Gastroesophageal sphincter (tissue), 4 donors: ENCODE measurements around the gene DHX8. TPM values are rescaled to one million over a fixed set of nuclear protein-coding genes. Genes with fewer than 3 reads are reported as not detected.
A peak's percentile ranks its signal among the peaks of the same experiment; 100 is the strongest.

ENCODE experiments used
- ATAC-seq: fragments of 150-250 bp; one replicate; pipeline ENCODE4 v1.9.1; 2016; ENCODE audit warnings: mild to moderate bottlenecking, moderate library complexity
- H3K27ac ChIP-seq, 4 donors: fragments of 200-600 bp; sonication (generic) in 3 of 4; 1 replicate in 3 of 4; 2 replicates in 1 of 4; pipeline ENCODE4 v1.5.1; 2016 to 2019
- H3K27me3 ChIP-seq: fragments of 200-600 bp; sonication (generic); one replicate; pipeline ENCODE4 v1.5.1; 2019
- H3K36me3 ChIP-seq, 2 donors: fragments of 200-600 bp; sonication (generic); one replicate each; pipeline ENCODE4 v1.5.1; 2019; ENCODE audit warnings: control low read depth in 1 of 2
- H3K4me1 ChIP-seq, 3 donors: fragments of 200-600 bp; sonication (generic); 1 replicate in 2 of 3; 2 replicates in 1 of 3; pipeline ENCODE4 v1.5.1; 2016 to 2019; ENCODE audit warnings: control low read depth in 2 of 3
- H3K4me3 ChIP-seq, 2 donors: fragments of 200-600 bp; sonication (generic); one replicate each; pipeline ENCODE4 v1.5.1; 2019; ENCODE audit warnings: mild to moderate bottlenecking in 1 of 2, moderate library complexity in 1 of 2
- H3K9me3 ChIP-seq, 3 donors: fragments of 200-600 bp; sonication (generic); one replicate each; pipeline ENCODE4 v1.5.1; 2017 to 2019; ENCODE audit warnings: control low read depth in 2 of 3
- EP300 ChIP-seq: sonication (generic); formaldehyde crosslinking; IDR thresholded peaks from one replicate; pipeline ENCODE4 v1.6.1; 2017; ENCODE audit warnings: antibody characterized with exemption, mild to moderate bottlenecking
- POLR2A ChIP-seq, 2 donors: fragments of 450-650 bp; IDR thresholded peaks; one replicate each; pipeline ENCODE4 v1.6.1; 2017; ENCODE audit warnings: antibody characterized with exemption in 2 of 2, mild to moderate bottlenecking in 2 of 2, moderate library complexity in 1 of 2
- POLR2AphosphoS5 ChIP-seq: sonication (generic); formaldehyde crosslinking; IDR thresholded peaks from one replicate; pipeline ENCODE4 v1.6.1; 2017; ENCODE audit warnings: antibody characterized with exemption
- WGBS, 2 donors: methylation state at CpG; one replicate each; pipeline ENCODE4 v1.1.5; 2018; ENCODE audit warnings: low coverage in 1 of 2; 5-methylcytosine and 5-hydroxymethylcytosine counted together
- total RNA-seq, 4 donors: library from RNA; depleted of rRNA; stranded (reverse); fragments of >200 nt; gene quantifications; one replicate each; pipeline ENCODE4 v1.1.0, GENCODE V29; 2016
- TF ChIP-seq, protein P1 (sequence below), 4 experiments: fragments of 200-600 bp in 2 of 4; fragments of 450-650 bp in 2 of 4; sonication (generic) in 1 of 4; IDR thresholded peaks; one replicate each; pipeline ENCODE4 v1.5.1; 2017 to 2019; ENCODE audit warnings: antibody characterized with exemption in 4 of 4, mild to moderate bottlenecking in 2 of 4, moderate library complexity in 2 of 4

DHX8 gene
- total RNA-seq, 4 donors from 2014 or later = 29.6 to 40.9 (median 34.1) TPM

DNA sequence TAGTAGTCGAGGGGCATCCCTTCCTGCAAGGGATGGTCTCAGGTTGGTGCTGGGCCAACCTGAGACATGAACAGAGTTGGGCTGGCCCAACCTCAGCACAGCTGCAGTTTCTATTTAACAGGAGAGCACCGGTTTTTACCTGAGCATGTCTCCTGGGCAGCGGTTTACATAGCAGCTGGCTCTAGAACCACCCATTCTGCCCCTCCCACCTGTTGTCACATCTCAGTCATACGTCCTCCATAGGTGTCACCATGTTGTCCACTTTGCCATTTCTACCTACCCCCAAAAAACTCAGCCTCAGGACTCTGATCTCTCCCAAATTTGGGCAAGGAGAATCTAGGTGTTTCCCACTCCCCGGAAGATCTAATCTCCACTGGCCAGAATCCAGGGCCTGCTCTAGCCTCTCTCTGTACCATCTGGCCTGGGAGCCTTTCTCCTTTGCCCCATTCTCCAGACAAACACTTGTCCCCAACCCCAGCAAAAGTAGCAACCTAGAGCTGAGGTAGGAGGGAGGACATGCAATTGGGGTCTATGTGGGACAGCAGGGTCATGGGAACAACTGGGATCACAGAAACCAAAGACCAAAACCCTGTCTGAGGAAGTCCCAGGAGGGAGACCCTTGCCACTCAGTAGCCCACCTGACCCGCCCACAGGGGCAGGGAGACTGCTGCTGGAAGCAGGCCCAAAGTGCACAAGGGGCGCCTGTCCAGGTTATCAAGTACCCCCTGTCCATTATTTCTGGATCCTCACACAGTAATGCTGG lies 43.3 kb downstream of the DHX8 start:
- H3K27me3 ChIP-seq = no peaks in the 10 kb centered on the region
- WGBS, 2 donors = 83 to 95% methylated on average over 3 to 5 of the region's 7 CpGs
- no peak for TF ChIP-seq POLR2A (IDR thresholded peaks at IDR 0.05)
- TF ChIP-seq EP300 = no peak
- TF ChIP-seq, protein P1, sequence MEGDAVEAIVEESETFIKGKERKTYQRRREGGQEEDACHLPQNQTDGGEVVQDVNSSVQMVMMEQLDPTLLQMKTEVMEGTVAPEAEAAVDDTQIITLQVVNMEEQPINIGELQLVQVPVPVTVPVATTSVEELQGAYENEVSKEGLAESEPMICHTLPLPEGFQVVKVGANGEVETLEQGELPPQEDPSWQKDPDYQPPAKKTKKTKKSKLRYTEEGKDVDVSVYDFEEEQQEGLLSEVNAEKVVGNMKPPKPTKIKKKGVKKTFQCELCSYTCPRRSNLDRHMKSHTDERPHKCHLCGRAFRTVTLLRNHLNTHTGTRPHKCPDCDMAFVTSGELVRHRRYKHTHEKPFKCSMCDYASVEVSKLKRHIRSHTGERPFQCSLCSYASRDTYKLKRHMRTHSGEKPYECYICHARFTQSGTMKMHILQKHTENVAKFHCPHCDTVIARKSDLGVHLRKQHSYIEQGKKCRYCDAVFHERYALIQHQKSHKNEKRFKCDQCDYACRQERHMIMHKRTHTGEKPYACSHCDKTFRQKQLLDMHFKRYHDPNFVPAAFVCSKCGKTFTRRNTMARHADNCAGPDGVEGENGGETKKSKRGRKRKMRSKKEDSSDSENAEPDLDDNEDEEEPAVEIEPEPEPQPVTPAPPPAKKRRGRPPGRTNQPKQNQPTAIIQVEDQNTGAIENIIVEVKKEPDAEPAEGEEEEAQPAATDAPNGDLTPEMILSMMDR (IDR thresholded peaks at IDR 0.05) = no peak
- no peak for TF ChIP-seq POLR2AphosphoS5
- ATAC-seq = no peak
- no peaks in the 10 kb centered on the region for H3K9me3 ChIP-seq
- no peak overlapping the region for H3K27ac ChIP-seq
- peaks cover 3 to 66% of the 10 kb centered on the region in 2 donors for H3K36me3 ChIP-seq
- H3K4me3 ChIP-seq = no peak overlapping the region
- peaks cover 0 to 23% (median 11%) of the 10 kb centered on the region in 3 donors for H3K4me1 ChIP-seq

GRCh38 chr17:43528319-43528987 lies 44.7 kb downstream of the DHX8 start:
- Histone ChIP-seq H3K9me3 (no peaks in the 10 kb centered on the region), H3K4me1 (peaks cover 0 to 23% (median 11%) of the 10 kb centered on the region in 3 donors), H3K36me3 (peaks cover 0 to 52% of the 10 kb centered on the region in 2 donors), H3K27me3 (no peaks in the 10 kb centered on the region), H3K4me3 (no peak overlapping the region), H3K27ac (no peak overlapping the region)
- no peak for ATAC-seq
- WGBS, 2 donors = 76 to 87% methylated on average over 4 to 5 of the region's 13 CpGs
- no peak for TF ChIP-seq EP300
- TF ChIP-seq POLR2A (IDR thresholded peaks at IDR 0.05) = no peak
- TF ChIP-seq, protein P1 (IDR thresholded peaks at IDR 0.05) = no peak
- TF ChIP-seq POLR2AphosphoS5 = no peak

- 87 to 89% methylated on average over 6 to 7 of the region's 20 CpGs for WGBS, 2 donors
- H3K27me3 ChIP-seq = no peaks in the 10 kb centered on the region
Measured at GRCh38 chr17:43528988-43529814, 45.4 kb downstream of the DHX8 start.

DNA sequence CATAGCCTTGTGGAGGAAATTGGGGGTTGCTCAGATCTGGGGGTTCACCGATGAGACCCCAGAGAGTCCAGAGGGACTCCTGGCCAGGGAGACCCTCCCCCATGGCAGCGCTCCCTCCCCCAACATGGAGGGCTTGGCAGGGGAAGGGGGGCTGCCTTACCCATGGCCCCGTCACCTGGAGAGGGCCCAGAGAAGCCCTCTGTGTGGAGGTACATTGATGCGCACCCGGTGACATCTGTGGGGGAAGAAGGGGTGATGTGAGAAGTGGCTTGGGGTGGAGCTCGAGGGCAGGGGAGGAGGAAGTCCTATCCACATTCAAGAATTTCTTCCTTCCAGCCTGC lies 46.1 kb downstream of the DHX8 start:
- WGBS, 2 donors = 29% methylated on average over 1 of the region's 6 CpGs; no CpG with 5 or more reads in 1 of the 2 donors
- Histone ChIP-seq H3K27ac (peak overlapping the region in 3 of 4 donors; percentile 30 to 49 (median 47)), H3K4me1 (peaks cover 0 to 23% (median 11%) of the 10 kb centered on the region in 3 donors), H3K27me3 (no peaks in the 10 kb centered on the region), H3K4me3 (peak overlapping the region in 1 of 2 donors; percentile 26), H3K36me3 (peaks cover 0 to 38% of the 10 kb centered on the region in 2 donors), H3K9me3 (no peaks in the 10 kb centered on the region)
- no peak for ATAC-seq
- TF ChIP-seq POLR2AphosphoS5 = no peak
- TF ChIP-seq, protein P1 (IDR thresholded peaks at IDR 0.05) = no peak
- TF ChIP-seq EP300 = no peak
- TF ChIP-seq POLR2A (IDR thresholded peaks at IDR 0.05) = no peak

More at GRCh38 chr17:43528988-43529814, 45.4 kb downstream of the DHX8 start:
- Histone ChIP-seq H3K4me1 (peaks cover 0 to 23% (median 11%) of the 10 kb centered on the region in 3 donors), H3K36me3 (peaks cover 0 to 45% of the 10 kb centered on the region in 2 donors), H3K4me3 (no peak overlapping the region), H3K9me3 (no peaks in the 10 kb centered on the region), H3K27ac (no peak overlapping the region)
- TF ChIP-seq EP300 (no peak), POLR2AphosphoS5 (no peak), POLR2A (IDR thresholded peaks at IDR 0.05) (no peak)
- TF ChIP-seq, protein P1 (IDR thresholded peaks at IDR 0.05) = no peak
- ATAC-seq = no peak
